ENCODE results near the gene PREX1.

PREX1 gene

DNA sequence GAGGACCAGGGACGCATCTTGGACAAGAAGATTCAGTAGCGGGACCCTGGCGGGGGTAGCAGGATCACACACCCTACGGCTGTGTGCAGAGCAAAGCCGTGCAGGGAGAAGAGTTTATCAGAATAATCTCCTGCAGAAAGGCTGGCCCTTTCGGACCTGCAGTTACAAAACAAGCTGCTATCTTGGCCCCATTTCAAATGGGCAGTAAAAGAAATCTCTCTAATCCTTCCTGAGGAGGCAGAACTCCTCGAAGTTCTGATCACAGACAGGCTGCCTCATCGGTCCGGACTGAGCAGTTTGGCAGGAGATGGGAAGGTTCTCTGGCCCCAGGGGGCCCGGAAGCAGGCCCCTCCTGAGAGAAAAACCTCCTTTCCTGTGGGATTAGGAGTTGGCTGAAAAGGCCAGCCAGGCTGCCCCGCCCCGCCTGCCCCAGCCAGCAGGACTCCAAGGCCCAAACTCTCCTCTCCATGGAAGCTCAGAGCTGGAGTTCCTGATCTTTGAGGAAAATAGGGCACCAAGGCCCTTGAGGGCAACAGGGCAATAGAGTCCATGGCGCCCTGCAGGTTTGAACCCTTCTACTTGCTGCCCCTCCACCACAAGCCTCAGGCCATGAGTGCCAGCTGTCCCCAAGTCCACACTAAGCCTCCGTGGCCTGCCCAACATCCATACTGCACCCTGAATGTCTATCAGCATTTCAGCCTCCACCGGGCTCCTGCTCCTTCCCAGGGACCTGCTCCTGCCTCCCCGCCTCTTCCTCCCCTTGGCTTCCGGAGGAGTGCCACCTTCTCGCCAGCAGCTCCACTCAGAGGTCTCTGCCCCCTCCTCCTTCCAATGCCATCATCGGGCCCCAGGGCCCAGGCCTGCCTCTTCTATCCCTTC lies 141.3 kb downstream of the PREX1 start:
- DNase-seq (ENCODE audit: low read depth in 1 of 2, low spot score in 1 of 2) = no peak

DNA sequence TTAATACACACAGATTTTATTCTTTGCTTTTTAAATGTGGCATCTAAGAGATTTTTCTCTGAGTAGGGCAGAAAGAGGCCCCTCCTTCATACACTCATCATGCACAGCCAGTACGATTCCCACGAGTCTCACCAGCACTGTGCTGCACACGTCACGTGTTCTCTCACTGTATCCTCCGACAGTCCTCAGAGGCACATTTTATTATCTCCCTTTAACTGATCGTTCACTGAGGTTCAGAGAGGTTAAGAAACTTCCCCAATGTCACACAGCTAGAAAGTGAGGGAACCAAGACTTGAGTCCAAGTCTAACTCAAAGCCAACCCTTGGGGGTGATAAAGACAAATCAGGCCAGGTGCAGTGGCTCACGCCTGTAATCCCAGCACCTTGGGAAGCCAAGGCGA lies 142.5 kb downstream of the PREX1 start:
- DNase-seq (ENCODE audit: low read depth in 1 of 2, low spot score in 1 of 2) = no peak

GRCh38 chr20:48684501-48685041 lies 143.2 kb downstream of the PREX1 start:
- DNase-seq (ENCODE audit: low read depth in 1 of 2, low spot score in 1 of 2) = no peak

- DNase-seq (ENCODE audit: low read depth in 1 of 2, low spot score in 1 of 2) = no peak
Observed at GRCh38 chr20:48683467-48684175, 144.2 kb downstream of the PREX1 start.

DNA sequence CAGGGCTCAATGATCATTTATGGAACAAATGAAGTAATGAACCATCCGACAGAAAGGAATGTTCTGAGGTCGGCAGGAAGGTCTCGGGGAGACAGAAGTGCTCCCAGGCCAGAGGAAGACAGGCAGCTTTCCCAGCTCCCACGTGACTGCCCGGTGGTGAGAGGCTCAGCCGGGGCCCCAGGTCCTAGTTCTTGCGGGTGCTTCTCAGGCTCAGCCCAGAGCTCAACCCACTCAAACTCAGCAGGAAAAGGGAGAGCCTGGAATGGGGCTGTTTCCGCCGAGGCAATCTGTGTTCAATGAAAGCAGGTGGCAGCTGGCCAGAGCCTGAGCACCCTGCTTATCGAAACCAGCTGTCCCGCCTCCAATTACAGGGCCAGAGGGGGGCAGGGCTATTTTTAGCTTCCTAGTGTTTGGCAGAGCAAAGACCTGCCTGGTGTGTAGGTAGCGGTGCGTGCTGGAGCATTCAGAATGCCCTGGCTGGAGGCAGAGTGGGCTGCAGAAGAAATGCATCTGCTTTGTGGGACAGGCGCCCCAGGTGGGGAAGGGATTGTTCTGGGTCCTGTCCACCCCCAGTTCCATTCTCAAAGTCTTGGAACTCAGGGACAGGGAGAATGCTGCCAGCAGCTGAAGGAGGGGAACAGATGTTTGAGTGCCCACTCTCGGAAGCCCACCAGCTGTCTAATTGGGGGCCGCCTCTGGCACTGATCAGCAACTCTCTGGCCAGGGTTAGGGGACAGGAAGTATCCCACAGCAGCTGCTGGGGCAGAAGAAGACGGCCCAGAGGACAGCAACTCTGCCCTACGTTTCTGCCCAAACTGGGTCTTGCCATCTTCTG lies 145.1 kb downstream of the PREX1 start:
- no peak for DNase-seq (ENCODE audit: low read depth in 1 of 2, low spot score in 1 of 2)

- DNase-seq (ENCODE audit: low read depth in 1 of 2, low spot score in 1 of 2) = no peak
Observed at GRCh38 chr20:48681873-48682426, 145.8 kb downstream of the PREX1 start.

GRCh38 chr20:48681201-48681872 lies 146.5 kb downstream of the PREX1 start:
- no peak for DNase-seq (ENCODE audit: low read depth in 1 of 2, low spot score in 1 of 2)

- DNase-seq (ENCODE audit: low read depth in 1 of 2, low spot score in 1 of 2) = no peak
Observed at GRCh38 chr20:48680650-48681049, 147.1 kb downstream of the PREX1 start.

- DNase-seq (ENCODE audit: low read depth in 1 of 2, low spot score in 1 of 2) = no peak
Observed at GRCh38 chr20:48679599-48679998, 148.2 kb downstream of the PREX1 start.

DNA sequence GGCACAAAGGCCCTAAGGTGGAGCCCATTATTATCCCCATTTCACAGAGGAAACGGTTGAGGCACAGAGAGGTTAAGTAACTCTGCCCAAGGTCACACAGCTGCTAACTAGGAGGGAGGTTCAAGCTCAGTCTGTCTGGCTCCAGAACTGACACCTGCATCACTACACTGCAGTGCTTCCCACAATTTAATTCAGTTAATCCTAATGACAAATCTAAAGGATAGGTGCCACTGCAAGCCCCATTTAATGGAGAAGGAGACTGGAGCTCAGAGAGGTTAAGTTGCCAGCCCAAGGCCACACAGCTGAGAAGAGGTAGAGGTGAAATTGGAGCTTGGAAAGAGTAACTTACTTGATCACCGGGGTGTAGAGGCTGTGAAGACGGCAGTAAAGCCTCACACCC lies 148.8 kb downstream of the PREX1 start:
- DNase-seq (ENCODE audit: low read depth in 1 of 2, low spot score in 1 of 2) = no peak

GRCh38 chr20:48678421-48678820 lies 149.4 kb downstream of the PREX1 start:
- no peak for DNase-seq (ENCODE audit: low read depth in 1 of 2, low spot score in 1 of 2)

DNA sequence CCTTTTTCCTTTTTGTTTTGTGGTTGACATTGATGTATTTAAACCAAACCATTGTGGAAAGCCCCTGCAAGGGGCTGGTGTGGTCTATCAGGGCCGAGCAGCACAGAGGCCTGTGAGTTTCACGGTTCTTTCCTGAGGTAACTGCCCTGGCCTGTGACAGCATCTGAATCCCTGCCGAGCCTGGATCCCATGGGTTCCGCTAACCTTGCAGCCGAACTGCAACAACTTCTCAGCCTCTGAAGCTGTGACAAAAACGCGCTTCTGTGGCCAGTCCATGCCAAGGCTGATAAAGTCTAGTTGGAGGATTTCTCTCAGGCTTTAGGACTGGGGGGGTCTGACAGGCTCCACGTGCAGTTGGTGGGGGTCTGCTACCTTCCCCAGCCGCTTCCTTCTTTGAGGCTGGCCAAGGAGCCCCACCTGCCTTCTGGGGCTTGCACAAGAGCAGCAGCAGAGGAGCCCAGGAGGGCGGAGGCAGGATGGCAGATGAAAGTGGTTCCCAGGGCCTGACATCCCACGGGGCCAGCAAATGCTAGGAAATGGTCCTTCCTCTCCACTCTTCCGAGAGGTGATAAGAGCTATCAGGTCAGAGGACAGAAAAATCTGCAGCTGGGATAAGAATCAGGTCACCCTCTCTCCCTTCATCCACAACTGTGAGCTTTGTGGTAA lies 150.9 kb downstream of the PREX1 start:
- DNase-seq (ENCODE audit: low read depth in 1 of 2, low spot score in 1 of 2) = no peak

GRCh38 chr20:48676125-48676524 lies 151.7 kb downstream of the PREX1 start:
- DNase-seq (ENCODE audit: low read depth in 1 of 2, low spot score in 1 of 2) = no peak

DNA sequence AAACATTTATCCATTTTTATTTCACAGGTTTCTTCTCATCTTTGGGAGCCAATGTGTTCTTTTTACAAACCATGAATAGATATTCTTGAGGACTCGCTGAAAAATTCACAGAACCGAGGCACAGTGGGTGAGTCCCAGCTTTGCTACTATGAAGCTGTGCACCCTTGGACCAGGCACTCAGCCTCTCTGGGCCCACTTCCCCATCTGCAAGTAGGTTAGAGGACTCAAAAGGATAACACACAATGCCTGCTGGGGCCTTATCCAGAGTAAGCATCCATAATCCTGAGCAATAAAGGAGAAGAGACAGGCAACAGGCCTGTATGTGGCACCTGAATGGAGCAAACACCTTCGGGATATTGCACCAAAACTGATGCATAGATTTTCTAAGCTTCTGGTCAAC lies 153.3 kb downstream of the PREX1 start:
- DNase-seq (ENCODE audit: low read depth in 1 of 2, low spot score in 1 of 2) = no peak

GRCh38 chr20:48673507-48673906 lies 154.3 kb downstream of the PREX1 start:
- DNase-seq (ENCODE audit: low read depth in 1 of 2, low spot score in 1 of 2) = no peak

GRCh38 chr20:48672324-48672723 lies 155.5 kb downstream of the PREX1 start:
- no peak for DNase-seq (ENCODE audit: low read depth in 1 of 2, low spot score in 1 of 2)

GRCh38 chr20:48671141-48671540 lies 156.7 kb downstream of the PREX1 start:
- no peak for DNase-seq (ENCODE audit: low read depth in 1 of 2, low spot score in 1 of 2)

DNA sequence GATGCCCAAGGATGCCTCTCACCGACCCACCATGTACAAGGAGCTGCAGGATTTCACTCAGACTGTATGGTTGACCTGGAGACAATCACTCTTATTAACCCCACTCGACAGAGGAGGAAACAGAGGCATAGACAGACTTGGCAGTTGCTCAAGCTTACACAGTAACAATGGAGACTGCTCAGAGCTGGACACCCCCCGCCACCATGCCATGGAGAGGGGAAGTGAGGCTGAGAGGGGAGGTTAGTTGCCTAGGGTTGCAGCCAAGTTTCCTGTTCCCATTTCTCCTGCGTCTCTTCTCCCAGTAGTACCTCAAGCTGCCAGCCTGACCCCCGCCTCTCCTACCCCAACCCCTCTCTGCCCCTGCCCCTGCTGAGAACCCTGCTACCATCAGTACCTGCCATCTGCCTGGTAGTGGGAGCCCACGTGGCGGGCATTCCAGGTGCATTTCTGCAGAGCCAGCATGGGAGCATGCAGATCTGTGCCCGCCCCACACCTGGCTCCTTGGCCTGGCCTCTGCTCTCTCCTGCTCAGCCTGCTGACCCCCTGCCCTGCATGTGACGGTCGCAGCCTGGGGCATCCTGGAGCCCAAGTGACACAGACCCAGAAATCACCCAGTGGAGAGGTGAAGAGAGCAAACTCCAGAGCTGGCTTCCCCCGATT lies 157.7 kb downstream of the PREX1 start:
- DNase-seq (ENCODE audit: low read depth in 1 of 2, low spot score in 1 of 2) = no peak

- no peak for DNase-seq (ENCODE audit: low read depth in 1 of 2, low spot score in 1 of 2)
Observed at GRCh38 chr20:48668451-48668946, 159.3 kb downstream of the PREX1 start.
